GM10248 (cell line): ENCODE results near the gene LSAMP.

Experiments
- CTCF ChIA-PET: fragments of 300-600 bp; sonication (Branson Sonifier 250); formaldehyde crosslinking; extraction: SDS; loops from one replicate; lab custom pipeline; 2021; ENCODE audit warnings: antibody characterized with exemption; lab: Yijun Ruan, JAX
- POLR2A ChIA-PET: fragments of 350-650 bp; sonication (Branson Sonifier 250); formaldehyde crosslinking; extraction: SDS; loops from one replicate; lab custom pipeline; 2020; ENCODE audit warnings: antibody characterized with exemption; lab: Yijun Ruan, JAX
- DNase-seq: peaks from one replicate; pipeline ENCODE4 v3.0.0; 2012; ENCODE audit errors: extremely low spot score
- CTCF ChIP-seq: IDR thresholded peaks from 2 replicates; pipeline ENCODE4 v1.5.1; 2012; ENCODE audit warnings: mild to moderate bottlenecking, low read depth; ENCODE audit errors: extremely low read depth, missing control alignments, control extremely low read depth

LSAMP gene

GRCh38 chr3:116190095-116190494 lies 255.2 kb downstream of the LSAMP start:
- CTCF ChIA-PET: no interaction called here
- POLR2A ChIA-PET: no interaction called here
- no peak for DNase-seq
- TF ChIP-seq CTCF: no peak

- ChIA-PET POLR2A (no interaction called here), CTCF (no interaction called here)
- no peak for DNase-seq
- no peak for TF ChIP-seq CTCF
These were observed 257.0 kb downstream of the LSAMP start for GRCh38 chr3:116188231-116188785.

GRCh38 chr3:116186049-116186448 lies 259.2 kb downstream of the LSAMP start:
- ChIA-PET CTCF (interaction anchor here (1.1 to 1.2 kb wide), 2 partner anchors 34 to 46 kb away, joined by 3 read pairs; no protein-coding TSS in a partner anchor), POLR2A (no interaction called here)
- DNase-seq: no peak
- TF ChIP-seq CTCF: no peak

- DNase-seq: no peak
- TF ChIP-seq CTCF: no peak
- ChIA-PET CTCF (no interaction called here), POLR2A (no interaction called here)
These were observed 264.1 kb downstream of the LSAMP start for GRCh38 chr3:116181159-116181558.

GRCh38 chr3:116179091-116179490 lies 266.2 kb downstream of the LSAMP start:
- no peak for DNase-seq
- no peak for TF ChIP-seq CTCF
- ChIA-PET CTCF (no interaction called here), POLR2A (no interaction called here)

- POLR2A ChIA-PET: no interaction called here
- TF ChIP-seq CTCF: no peak
- DNase-seq: no peak
- CTCF ChIA-PET: no interaction called here
These were observed 268.2 kb downstream of the LSAMP start for GRCh38 chr3:116176974-116177555.
